H9 (cell line): ENCODE measurements around the gene ICE2. TPM values are rescaled to one million over a fixed set of nuclear protein-coding genes. Genes with fewer than 3 reads are reported as not detected.
A peak's percentile ranks its signal among the peaks of the same experiment; 100 is the strongest.

ENCODE experiments used
- DNase-seq: peaks from one replicate; pipeline ENCODE4 v3.0.0-alpha.2; 2017
- H2AFZ ChIP-seq: one replicate; pipeline ENCODE4 v1.6.1; 2013; ENCODE audit warnings: mild to moderate bottlenecking, low read length, control low read depth, moderate library complexity
- H2AK5ac ChIP-seq: 2 replicates; pipeline ENCODE4 v1.6.1; 2013; ENCODE audit warnings: low read length, control low read depth, mixed read lengths; ENCODE audit not compliant: insufficient read length
- H2BK120ac ChIP-seq: one replicate; pipeline ENCODE4 v1.6.1; 2013; ENCODE audit warnings: low read depth, mild to moderate bottlenecking, low read length, control low read depth, inconsistent platforms; ENCODE audit not compliant: poor library complexity, severe bottlenecking
- H2BK12ac ChIP-seq: 2 replicates; pipeline ENCODE4 v1.6.1; 2013; ENCODE audit warnings: low read length, control low read depth, mixed read lengths, low read depth; ENCODE audit not compliant: insufficient read length
- H2BK15ac ChIP-seq: 2 replicates; pipeline ENCODE4 v1.6.1; 2013; ENCODE audit warnings: low read depth, low read length, control low read depth
- H2BK20ac ChIP-seq: one replicate; pipeline ENCODE4 v1.6.1; 2013; ENCODE audit warnings: low read depth, mild to moderate bottlenecking, low read length, control low read depth, inconsistent platforms; ENCODE audit not compliant: poor library complexity, severe bottlenecking
- H2BK5ac ChIP-seq: 2 replicates; pipeline ENCODE4 v1.6.1; 2013; ENCODE audit warnings: low read length, control low read depth, mixed read lengths; ENCODE audit not compliant: insufficient read length
- H3K14ac ChIP-seq: 2 replicates; pipeline ENCODE4 v1.6.1; 2013; ENCODE audit warnings: low read length, control low read depth; ENCODE audit not compliant: insufficient read depth
- H3K18ac ChIP-seq: 2 replicates; pipeline ENCODE4 v1.6.1; 2013; ENCODE audit warnings: low read depth, mild to moderate bottlenecking, mixed read lengths, low read length, control low read depth; ENCODE audit not compliant: insufficient read length
- H3K23ac ChIP-seq: 2 replicates; pipeline ENCODE4 v1.6.1; 2013; ENCODE audit warnings: low read length, control low read depth, mixed read lengths, low read depth; ENCODE audit not compliant: insufficient read length
- H3K23me2 ChIP-seq: 2 replicates; pipeline ENCODE4 v1.6.1; 2013; ENCODE audit warnings: low read depth, mild to moderate bottlenecking, mixed read lengths, low read length, control low read depth; ENCODE audit not compliant: insufficient read length, poor library complexity, severe bottlenecking
- H3K27ac ChIP-seq: 2 replicates; pipeline ENCODE4 v1.5.1; 2013; ENCODE audit warnings: low read length, control low read depth, mixed read lengths, low read depth; ENCODE audit not compliant: insufficient read length
- H3K27me3 ChIP-seq: 2 replicates; pipeline ENCODE4 v1.6.1; 2013; ENCODE audit warnings: low read length, control low read depth, inconsistent platforms; ENCODE audit not compliant: insufficient read depth
- H3K4ac ChIP-seq: 2 replicates; pipeline ENCODE4 v1.6.1; 2013; ENCODE audit warnings: low read depth, mild to moderate bottlenecking, control low read depth, inconsistent platforms, low read length, moderate library complexity
- H3K4me1 ChIP-seq: 2 replicates; pipeline ENCODE4 v1.6.1; 2013; ENCODE audit warnings: low read length, control low read depth, inconsistent platforms; ENCODE audit not compliant: insufficient read depth
- H3K4me2 ChIP-seq: 2 replicates; pipeline ENCODE4 v1.6.1; 2013; ENCODE audit warnings: low read length, control low read depth, mixed read lengths; ENCODE audit not compliant: insufficient read length, insufficient read depth
- H3K56ac ChIP-seq: 2 replicates; pipeline ENCODE4 v1.6.1; 2013; ENCODE audit warnings: low read depth, mild to moderate bottlenecking, mixed read lengths, low read length, control low read depth; ENCODE audit not compliant: insufficient read length
- H3K79me1 ChIP-seq: 2 replicates; pipeline ENCODE4 v1.6.1; 2013; ENCODE audit warnings: low read depth, mild to moderate bottlenecking, moderate library complexity, low read length, control low read depth, inconsistent platforms; ENCODE audit not compliant: insufficient read depth, poor library complexity, severe bottlenecking
- H3K79me2 ChIP-seq: 2 replicates; pipeline ENCODE4 v1.6.1; 2013; ENCODE audit warnings: low read length, control low read depth, inconsistent platforms; ENCODE audit not compliant: insufficient read depth
- H3K9ac ChIP-seq: 2 replicates; pipeline ENCODE4 v1.6.1; 2013; ENCODE audit warnings: low read length, control low read depth, mixed read lengths; ENCODE audit not compliant: insufficient read length; ENCODE audit errors: extremely low read depth
- H3K9me3 ChIP-seq: one replicate; pipeline ENCODE4 v1.6.1; 2013; ENCODE audit warnings: low read depth, low read length, inconsistent platforms; ENCODE audit not compliant: control insufficient read depth
- H3T11ph ChIP-seq: one replicate; pipeline ENCODE4 v1.6.1; 2013; ENCODE audit warnings: mild to moderate bottlenecking, low read length, control low read depth, inconsistent platforms
- H4K20me1 ChIP-seq: one replicate; pipeline ENCODE4 v1.6.1; 2013; ENCODE audit not compliant: control insufficient read depth, insufficient read length, insufficient read depth
- H4K5ac ChIP-seq: 2 replicates; pipeline ENCODE4 v1.6.1; 2013; ENCODE audit warnings: low read depth, mild to moderate bottlenecking, mixed read lengths, low read length, control low read depth; ENCODE audit not compliant: insufficient read length
- H4K8ac ChIP-seq: replicated peaks from 2 replicates; pipeline ENCODE4 v1.6.1; 2013; ENCODE audit warnings: low read length, control low read depth, mixed read lengths, low read depth; ENCODE audit not compliant: insufficient read length
- H4K91ac ChIP-seq: 2 replicates; pipeline ENCODE4 v1.6.1; 2013; ENCODE audit warnings: low read depth, mild to moderate bottlenecking, moderate library complexity, mixed read lengths, low read length, control low read depth; ENCODE audit not compliant: insufficient read length
- H3K27ac Mint-ChIP-seq, 3 experiments: 2 replicates in 2 of 3; 3 replicates in 1 of 3; pipeline ENCODE4 v1.8.0; 2020 to 2021; ENCODE audit warnings: mixed read lengths in 3 of 3, mild to moderate bottlenecking in 1 of 3, moderate library complexity in 1 of 3
- H3K27me3 Mint-ChIP-seq: 2 replicates; pipeline ENCODE4 v1.8.0; 2021; ENCODE audit warnings: low read depth, mild to moderate bottlenecking, moderate library complexity, mixed read lengths
- H3K36me3 Mint-ChIP-seq, 3 experiments: 2 replicates in 2 of 3; 3 replicates in 1 of 3; pipeline ENCODE4 v1.8.0; 2020 to 2021; ENCODE audit warnings: low read depth in 3 of 3, mixed read lengths in 3 of 3; ENCODE audit not compliant: insufficient read depth in 1 of 3
- H3K4me1 Mint-ChIP-seq, 2 experiments: 2 replicates each; pipeline ENCODE4 v1.8.0; 2020; ENCODE audit warnings: mixed read lengths in 2 of 2
- H3K4me3 Mint-ChIP-seq, 2 experiments: 2 replicates in 1 of 2; 3 replicates in 1 of 2; pipeline ENCODE4 v1.8.0; 2020 to 2021; ENCODE audit warnings: mild to moderate bottlenecking in 2 of 2, mixed read lengths in 2 of 2, moderate library complexity in 1 of 2
- H3K9me3 Mint-ChIP-seq, 2 experiments: 2 replicates in 1 of 2; 3 replicates in 1 of 2; pipeline ENCODE4 v1.8.0; 2020; ENCODE audit warnings: mild to moderate bottlenecking in 2 of 2, mixed read lengths in 2 of 2, moderate library complexity in 1 of 2
- CTCF ChIP-seq: fragments of 200-600 bp; sonication (generic); conservative IDR thresholded peaks from 3 replicates; pipeline ENCODE4 v1.8.0; 2021; ENCODE audit warnings: antibody characterized with exemption, mild to moderate bottlenecking
- WGBS: extraction: QIAGEN DNeasy Blood & Tissue Kit; methylation state at CpG from one replicate; pipeline ENCODE4 v1.1.7; 2013; ENCODE audit warnings: missing lambda C conversion rate, low lambda C conversion rate, mixed read lengths; ENCODE audit not compliant: insufficient read length; ENCODE audit errors: extremely low coverage; 5-methylcytosine and 5-hydroxymethylcytosine counted together
- total RNA-seq: library from RNA; stranded (reverse); gene quantifications from 2 replicates; pipeline ENCODE4 v1.2.1, GENCODE V29; 2021

The ICE2 gene
- total RNA-seq, 1 experiment from 2014 or later, result 76.3 TPM

DNA sequence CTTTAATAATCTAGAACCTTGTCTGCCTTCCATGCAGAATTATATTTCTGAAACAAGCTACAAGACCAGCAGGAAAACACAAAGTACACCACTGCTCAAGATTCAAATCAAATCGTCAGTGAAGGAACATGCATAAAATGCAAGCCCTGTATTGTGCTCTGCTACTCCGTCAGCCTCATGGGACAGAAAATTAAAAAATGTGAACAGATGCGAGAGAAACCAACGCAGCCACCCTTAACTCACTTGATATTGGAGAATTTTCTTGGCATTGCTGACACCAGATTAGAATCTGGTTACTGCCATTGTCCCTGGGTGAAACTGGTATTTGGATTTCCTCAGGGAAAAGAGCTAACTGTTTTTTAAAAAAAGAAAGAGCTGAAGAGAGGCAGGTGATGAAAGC is 104.7 kb downstream of the ICE2 start:
- H2BK120ac ChIP-seq, result no peak overlapping the region
- no peak overlapping the region for H3K4ac ChIP-seq
- no peaks in the 10 kb centered on the region for H3K27me3 ChIP-seq
- H4K20me1 ChIP-seq, result no peaks in the 10 kb centered on the region
- WGBS, result no CpG with 5 or more reads among the region's 4 CpGs
- TF ChIP-seq CTCF, result no peak
- no peaks in the 10 kb centered on the region for H3K23me2 ChIP-seq
- no peak overlapping the region for H3K23ac ChIP-seq
- Mint-ChIP-seq H3K9me3 (no peaks in the 10 kb centered on the region), H3K4me3 (no peak overlapping the region), H3K4me1 (peaks cover 20 to 21% of the 10 kb centered on the region in 2 experiments), H3K36me3 (peaks cover 0 to 13% (median under 1%) of the 10 kb centered on the region in 3 experiments; a peak in 4 of 7 replicates), H3K27ac (peak overlapping the region in 2 of 3 experiments; percentile 58 to 77; a peak in 3 of 7 replicates), H3K27me3 (peaks cover 47% of the 10 kb centered on the region)
- no peaks in the 10 kb centered on the region for H3K79me2 ChIP-seq
- DNase-seq, result no peak
- no peak overlapping the region for H2BK20ac ChIP-seq
- no peak overlapping the region for H2AFZ ChIP-seq
- no peak overlapping the region for H3K18ac ChIP-seq
- no peak overlapping the region for H3K4me2 ChIP-seq
- H3K9me3 ChIP-seq, result no peaks in the 10 kb centered on the region
- H4K8ac ChIP-seq, result no peak overlapping the region
- no peak overlapping the region for H2BK12ac ChIP-seq
- H2BK15ac ChIP-seq, result no peak overlapping the region
- no peak overlapping the region for H3T11ph ChIP-seq
- no peak overlapping the region for H3K9ac ChIP-seq
- H3K56ac ChIP-seq, result no peak overlapping the region
- no peak overlapping the region for H4K91ac ChIP-seq
- H3K14ac ChIP-seq, result no peak overlapping the region
- H3K79me1 ChIP-seq, result no peaks in the 10 kb centered on the region
- no peak overlapping the region for H2BK5ac ChIP-seq
- no peak overlapping the region for H2AK5ac ChIP-seq
- H3K27ac ChIP-seq, result no peak overlapping the region
- no peaks in the 10 kb centered on the region for H3K4me1 ChIP-seq
- no peak overlapping the region for H4K5ac ChIP-seq
